Measurements from ENCODE around the gene FAM222A. TPM values are rescaled to one million over a fixed set of nuclear protein-coding genes. Genes with fewer than 3 reads are reported as not detected.

Gene FAM222A
- total and polyA plus RNA-seq, 5 experiments from 2014 or later = 0.16 to 1.6 (median 0.28) TPM

DNA sequence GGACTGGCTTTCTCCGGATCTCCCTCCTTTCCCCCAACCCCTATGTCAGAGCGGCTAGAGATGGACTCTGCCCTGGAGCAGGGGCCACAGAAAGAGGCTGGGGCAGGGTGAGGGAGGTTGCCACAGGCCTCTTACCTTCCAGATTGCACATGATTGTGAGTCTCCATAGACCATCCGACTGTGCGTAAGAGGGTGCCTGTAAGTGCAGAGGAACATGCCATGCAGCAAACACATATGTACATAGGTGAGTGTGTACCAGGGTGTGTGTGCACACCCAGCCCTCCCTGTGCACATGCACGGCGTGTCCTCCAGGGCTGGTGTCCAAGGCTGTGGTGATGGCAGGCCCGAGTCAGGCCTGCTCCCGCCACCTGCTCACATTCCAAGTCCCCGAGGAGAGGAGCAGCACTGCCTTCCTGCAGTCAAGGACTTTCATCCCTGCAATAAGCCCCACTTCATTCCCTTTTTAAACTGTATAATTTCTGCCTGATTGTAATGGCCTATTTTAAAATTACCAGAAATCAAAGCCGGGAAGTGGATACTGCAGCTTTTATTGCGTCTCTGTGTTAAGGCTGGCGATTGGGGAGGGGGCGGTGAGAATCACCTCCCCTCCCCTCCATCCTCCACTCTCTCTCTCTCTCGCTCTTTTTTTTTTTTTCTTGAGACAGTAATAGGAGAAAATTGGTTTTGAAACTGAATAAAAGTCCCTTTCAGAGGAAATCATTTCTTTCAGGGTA is 28.5 kb downstream of the FAM222A start:
- H3K4me1 Mint-ChIP-seq = no peaks in the 10 kb centered on the region
- peak in 1 of 10 donors; percentile 44 for DNase-seq
- H3K27me3 Mint-ChIP-seq = peaks cover 0 to 10% (median 0%) of the 10 kb centered on the region in 5 donors
- no peak overlapping the region for H3K4me3 Mint-ChIP-seq
- no peak for ATAC-seq
- H3K27ac Mint-ChIP-seq = no peak overlapping the region
- POLR2A ChIA-PET = interaction anchor here (0.7 kb wide), 1 partner anchor 10 kb away, joined by 6 read pairs; no protein-coding TSS in a partner anchor
- no peaks in the 10 kb centered on the region for H3K9me3 Mint-ChIP-seq
- H3K36me3 Mint-ChIP-seq = no peaks in the 10 kb centered on the region

DNA sequence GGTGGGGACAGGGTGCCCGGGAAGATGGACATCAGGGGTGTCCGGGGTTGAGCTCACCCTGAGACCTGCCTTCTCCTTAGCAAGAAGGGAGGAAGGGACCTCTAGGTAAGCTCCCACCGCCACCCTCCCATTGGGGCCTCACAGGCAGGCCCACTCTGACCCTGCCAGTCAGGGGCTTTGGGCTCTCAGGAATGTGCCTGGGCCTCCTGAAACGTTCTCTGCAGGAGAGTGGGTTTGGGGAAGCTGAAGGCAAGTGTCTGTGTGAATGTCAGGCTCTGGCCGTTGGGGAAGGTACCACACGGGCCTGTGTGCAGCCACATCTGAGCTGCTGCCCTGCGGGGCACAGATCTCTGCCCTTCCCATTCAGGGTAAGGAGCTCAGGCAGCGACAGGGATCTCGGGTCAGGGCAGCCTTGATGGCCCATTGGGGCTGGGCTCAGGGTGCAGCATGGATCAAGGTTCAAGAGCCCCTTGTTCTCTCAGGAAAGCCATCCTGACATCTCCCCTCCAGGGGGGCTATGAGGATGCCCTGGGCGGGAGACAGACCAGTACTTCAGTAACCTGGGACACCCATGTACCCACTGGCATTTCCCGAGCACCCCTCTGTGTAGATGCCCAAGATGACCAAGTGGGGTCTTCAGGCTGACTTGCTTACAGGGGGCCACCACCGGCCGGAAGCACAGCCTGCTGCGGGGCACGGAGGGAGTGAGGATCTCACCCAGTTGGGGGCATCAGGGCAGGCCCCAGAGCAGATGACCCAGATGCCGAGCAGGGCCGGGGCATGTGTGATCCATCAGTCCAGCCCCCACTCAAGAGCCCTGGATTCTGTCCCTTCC is 29.7 kb downstream of the FAM222A start:
- Mint-ChIP-seq H3K9me3 (no peaks in the 10 kb centered on the region), H3K4me3 (no peak overlapping the region)
- POLR2A ChIA-PET = interaction anchor here (0.7 kb wide), 1 partner anchor 12 kb away, joined by 6 read pairs; no protein-coding TSS in a partner anchor

DNA sequence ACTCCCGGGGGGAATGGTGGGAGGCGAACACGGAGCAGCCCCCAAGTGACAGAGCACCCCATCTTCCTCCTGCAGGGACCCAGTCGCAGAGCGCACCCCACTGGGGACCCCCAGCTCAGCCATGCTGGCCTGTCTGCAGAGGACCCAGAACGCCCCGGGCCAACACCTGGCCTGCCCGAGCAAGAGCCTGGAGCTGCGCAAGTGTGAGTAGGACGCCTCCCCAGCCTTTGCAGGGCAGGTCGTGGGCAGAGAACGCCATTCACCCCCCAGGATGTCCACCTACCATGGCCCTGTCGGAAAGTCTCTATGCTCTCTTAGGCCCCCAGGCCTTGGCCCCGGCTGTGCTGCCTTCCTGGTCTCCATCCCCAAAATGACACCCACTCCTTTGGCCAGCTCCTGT is 30.4 kb downstream of the FAM222A start:
- H3K4me1 Mint-ChIP-seq = no peaks in the 10 kb centered on the region
- POLR2A ChIA-PET = no interaction called here
- H3K4me3 Mint-ChIP-seq = no peak overlapping the region
- no peaks in the 10 kb centered on the region for H3K36me3 Mint-ChIP-seq
- ATAC-seq = no peak
- DNase-seq = no peak
- no peaks in the 10 kb centered on the region for H3K9me3 Mint-ChIP-seq
- H3K27me3 Mint-ChIP-seq = peaks cover 0 to 10% (median 0%) of the 10 kb centered on the region in 5 donors
- no peak overlapping the region for H3K27ac Mint-ChIP-seq

More for the DNA sequence above, 29.7 kb downstream of the FAM222A start:
- no peaks in the 10 kb centered on the region for H3K4me1 Mint-ChIP-seq
- no peak for DNase-seq
- peaks cover 0 to 10% (median 0%) of the 10 kb centered on the region in 5 donors for H3K27me3 Mint-ChIP-seq
- H3K27ac Mint-ChIP-seq = no peak overlapping the region
- ATAC-seq = no peak
- no peaks in the 10 kb centered on the region for H3K36me3 Mint-ChIP-seq

DNA sequence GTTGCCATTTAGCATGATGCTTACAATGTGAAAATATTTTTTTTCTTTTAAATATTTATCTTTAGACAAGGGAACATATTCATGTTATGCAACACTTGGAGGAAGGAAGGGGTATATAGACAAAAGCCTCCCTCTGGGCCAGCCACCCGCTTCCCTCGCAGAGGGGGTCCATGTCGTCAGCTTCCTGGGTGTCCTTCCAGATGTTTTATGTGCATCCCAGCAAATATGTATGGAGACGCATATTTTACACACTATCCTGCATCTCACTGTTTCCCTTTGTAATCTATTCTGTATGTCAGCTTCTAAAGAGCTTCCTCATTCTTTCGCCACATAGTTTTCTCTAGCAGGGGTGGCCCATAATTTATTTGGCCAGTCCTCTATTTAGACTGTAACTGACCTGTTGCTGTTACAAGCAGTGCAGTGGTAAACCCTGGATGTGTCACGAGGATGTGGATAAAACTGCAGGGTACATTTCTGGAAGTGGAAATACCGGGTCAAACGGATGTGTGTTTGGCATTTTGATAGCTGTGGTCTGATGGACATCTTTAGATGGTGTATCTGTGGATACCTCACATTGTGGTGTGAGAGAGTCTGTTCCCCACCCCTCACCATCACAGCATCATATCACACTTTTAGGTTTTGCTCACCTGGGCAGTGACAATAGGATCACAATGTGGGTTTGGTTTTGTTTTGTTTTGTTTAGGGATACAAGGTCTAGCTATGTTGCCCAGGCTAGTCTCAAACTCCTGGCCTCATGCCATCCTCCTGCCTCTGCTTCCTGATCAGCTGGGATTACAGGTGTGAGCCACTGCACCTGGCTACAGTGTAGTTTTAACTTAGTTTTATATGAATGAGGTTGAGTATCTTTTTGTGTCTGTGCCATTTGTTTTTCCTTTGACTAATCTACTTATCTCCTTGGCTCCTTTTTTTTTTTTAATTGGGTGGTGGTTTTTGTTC is 31.6 kb downstream of the FAM222A start:
- Mint-ChIP-seq H3K4me3 (no peak overlapping the region), H3K27ac (peak overlapping the region in 2 of 10 donors; percentile 19 to 29), H3K27me3 (peaks cover 0 to 9% (median 0%) of the 10 kb centered on the region in 5 donors), H3K36me3 (no peaks in the 10 kb centered on the region), H3K9me3 (no peaks in the 10 kb centered on the region), H3K4me1 (no peaks in the 10 kb centered on the region)
- no peak for ATAC-seq
- POLR2A ChIA-PET = no interaction called here
- DNase-seq = no peak

DNA sequence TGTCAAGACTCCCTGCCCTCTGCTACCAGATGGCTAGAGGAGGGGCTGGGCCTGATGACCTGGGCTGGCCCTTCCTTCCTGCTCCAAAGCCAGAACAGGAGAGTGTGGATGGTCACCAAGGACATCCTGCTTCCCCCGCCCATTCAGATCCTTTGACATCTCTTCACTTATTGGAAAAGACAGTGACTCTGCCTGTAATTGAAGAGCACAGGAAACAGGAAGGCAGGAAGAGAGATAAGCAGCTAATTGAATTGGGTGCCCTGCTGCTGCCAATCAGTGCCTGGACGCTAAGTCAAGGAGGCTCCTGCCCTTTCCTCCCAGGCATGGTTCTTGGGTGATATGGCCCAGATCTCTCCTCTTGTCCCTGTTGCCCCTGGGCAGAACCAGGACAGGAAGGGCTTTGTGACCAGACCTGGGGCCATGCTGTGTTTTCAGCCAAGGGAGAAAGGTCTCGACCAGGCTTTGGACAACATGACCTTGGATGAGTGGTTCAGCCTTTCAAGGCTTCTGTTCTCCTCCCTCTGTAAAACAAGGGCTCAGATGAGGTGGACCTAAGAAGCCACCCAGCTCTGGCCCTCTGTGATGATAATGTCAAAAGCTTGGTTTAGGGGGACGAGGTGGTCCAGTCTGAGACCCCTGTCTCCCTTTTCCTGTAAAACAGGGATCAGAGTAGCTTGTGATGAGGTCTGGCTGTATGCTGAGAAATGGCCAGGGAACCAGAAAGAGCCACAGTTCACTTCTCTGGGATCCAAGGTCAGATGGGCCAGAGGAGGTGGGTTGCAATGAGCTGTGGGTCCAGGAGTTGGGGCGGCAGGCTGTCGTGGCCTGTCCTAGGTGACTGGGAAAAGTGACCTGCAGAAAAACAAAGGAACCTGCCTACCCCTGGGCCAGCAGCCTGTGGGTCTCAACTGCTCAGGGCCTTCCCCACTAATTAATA is 38.8 kb downstream of the FAM222A start:
- H3K27me3 Mint-ChIP-seq = peaks cover 0 to 8% (median 5%) of the 10 kb centered on the region in 5 donors
- H3K4me1 Mint-ChIP-seq = no peaks in the 10 kb centered on the region
- H3K4me3 Mint-ChIP-seq = no peak overlapping the region
- peaks cover 6 to 22% (median 17%) of the 10 kb centered on the region in 9 donors for H3K9me3 Mint-ChIP-seq
- POLR2A ChIA-PET = no interaction called here
- DNase-seq (peak in 1 of 10 donors; percentile 53), ATAC-seq (no peak)
- peaks cover 4 to 24% (median 19%) of the 10 kb centered on the region in 3 donors for H3K36me3 Mint-ChIP-seq
- no peak overlapping the region for H3K27ac Mint-ChIP-seq

DNA sequence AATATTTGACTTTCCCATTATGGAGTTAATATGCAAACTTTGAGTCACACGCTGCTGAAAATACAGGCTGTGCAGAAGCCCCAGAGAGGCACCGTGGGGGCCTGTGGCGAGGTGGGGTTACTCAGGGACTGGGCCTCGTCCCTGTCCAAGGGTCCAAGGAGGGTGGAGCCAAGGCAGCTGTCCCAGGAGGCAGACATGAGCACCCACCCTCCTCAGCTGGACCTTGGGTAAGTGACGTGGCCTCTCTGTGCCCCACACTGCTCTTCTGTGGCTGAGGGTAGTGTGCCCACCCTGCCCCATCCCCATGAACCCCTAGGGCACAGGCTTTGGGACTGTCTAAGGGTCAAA is 39.4 kb downstream of the FAM222A start:
- Mint-ChIP-seq H3K4me3 (no peak overlapping the region), H3K9me3 (peaks cover 6 to 28% (median 19%) of the 10 kb centered on the region in 9 donors), H3K36me3 (peaks cover 4 to 25% (median 24%) of the 10 kb centered on the region in 3 donors), H3K4me1 (no peaks in the 10 kb centered on the region), H3K27me3 (peaks cover 0 to 13% (median 5%) of the 10 kb centered on the region in 5 donors), H3K27ac (no peak overlapping the region)
- DNase-seq (peak in 1 of 10 donors; percentile 50), ATAC-seq (no peak)
- POLR2A ChIA-PET = no interaction called here

DNA sequence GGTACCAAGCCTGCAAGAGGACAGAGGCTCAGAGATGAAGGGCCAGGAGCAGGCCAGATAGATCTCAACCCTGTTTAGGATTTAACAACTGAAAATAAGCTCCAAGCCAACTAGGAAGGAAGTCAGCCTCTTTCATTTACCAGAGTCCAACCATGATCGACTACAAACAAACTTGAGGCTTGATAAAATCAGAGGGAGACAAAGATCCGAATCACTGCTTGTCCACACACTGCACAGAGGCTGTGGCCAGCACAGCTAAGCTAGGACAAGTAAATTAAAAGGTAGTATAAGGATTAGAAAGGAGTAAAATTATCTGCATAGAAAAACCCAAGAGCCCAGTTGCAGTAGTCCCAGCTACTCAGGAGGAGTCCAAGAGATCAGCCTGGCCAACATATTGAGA is 40.3 kb downstream of the FAM222A start:
- Mint-ChIP-seq H3K27ac (peak overlapping the region in 1 of 10 donors; percentile 38), H3K36me3 (peaks cover 4 to 25% (median 24%) of the 10 kb centered on the region in 3 donors), H3K9me3 (peaks cover 6 to 28% (median 19%) of the 10 kb centered on the region in 9 donors), H3K27me3 (peaks cover 0 to 13% (median 5%) of the 10 kb centered on the region in 5 donors), H3K4me3 (no peak overlapping the region), H3K4me1 (no peaks in the 10 kb centered on the region)
- POLR2A ChIA-PET = no interaction called here
- DNase-seq (no peak), ATAC-seq (no peak)

DNA sequence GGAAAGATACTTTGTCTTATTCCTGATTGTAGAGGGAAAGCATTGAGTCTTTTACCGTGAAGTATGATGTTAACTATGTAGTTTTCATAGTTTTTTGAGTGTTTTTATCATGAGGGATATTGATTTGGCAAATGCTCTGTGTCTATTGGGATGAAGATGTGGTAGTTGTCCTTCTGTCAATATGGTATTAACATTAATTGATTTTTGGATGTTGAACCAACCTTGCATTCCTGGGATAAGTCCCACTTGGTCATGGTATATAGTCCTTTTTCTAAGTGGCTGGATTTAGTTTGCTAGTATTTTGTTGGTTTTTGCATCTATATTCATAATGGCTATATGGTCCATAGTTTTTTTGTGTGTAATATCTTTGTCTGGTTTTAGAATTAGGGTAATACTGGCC is 42.8 kb downstream of the FAM222A start:
- Mint-ChIP-seq H3K27ac (no peak overlapping the region), H3K4me3 (no peak overlapping the region), H3K9me3 (peaks cover 6 to 31% (median 19%) of the 10 kb centered on the region in 9 donors), H3K4me1 (peaks cover 0 to 3% (median 1%) of the 10 kb centered on the region in 4 donors), H3K36me3 (peaks cover 4 to 25% (median 22%) of the 10 kb centered on the region in 3 donors), H3K27me3 (peaks cover 0 to 13% (median 5%) of the 10 kb centered on the region in 5 donors)
- DNase-seq (no peak), ATAC-seq (no peak)
- POLR2A ChIA-PET = no interaction called here

DNA sequence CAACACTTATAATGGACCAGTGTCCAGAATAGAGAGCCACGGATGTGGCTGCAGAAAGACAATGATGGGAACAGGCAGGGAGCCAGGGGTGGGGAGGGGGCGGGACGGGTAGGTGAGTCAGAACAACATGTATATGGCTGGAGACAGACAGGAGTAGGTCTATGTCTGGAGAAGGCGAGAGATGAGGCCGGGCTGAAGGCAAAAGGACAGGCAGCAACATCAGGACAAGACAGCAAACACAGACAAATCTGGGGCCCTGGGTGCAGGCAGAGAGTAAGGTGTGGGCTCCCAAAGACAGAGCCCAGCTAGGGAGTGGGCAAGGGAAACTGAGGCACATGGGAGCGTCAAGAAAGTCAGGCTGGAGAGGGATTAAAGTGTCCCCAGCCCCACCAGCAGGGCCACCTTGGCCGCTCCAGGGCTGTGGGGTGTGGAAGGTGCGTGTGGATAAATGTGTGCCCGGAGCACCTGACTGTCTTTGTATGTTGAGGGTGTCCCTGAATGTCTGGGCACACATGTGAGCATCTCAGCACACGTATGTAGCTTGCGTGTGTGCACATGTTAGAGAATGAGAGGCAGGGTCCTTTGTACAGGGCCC is 44.1 kb downstream of the FAM222A start:
- peaks cover 6 to 33% (median 19%) of the 10 kb centered on the region in 9 donors for H3K9me3 Mint-ChIP-seq
- ATAC-seq (no peak), DNase-seq (no peak)
- POLR2A ChIA-PET = no interaction called here
- no peak overlapping the region for H3K27ac Mint-ChIP-seq
- peaks cover 0 to 13% (median 5%) of the 10 kb centered on the region in 5 donors for H3K27me3 Mint-ChIP-seq
- peak overlapping the region in 1 of 10 donors; percentile 17 for H3K4me3 Mint-ChIP-seq
- peaks cover 4 to 25% (median 22%) of the 10 kb centered on the region in 3 donors for H3K36me3 Mint-ChIP-seq
- H3K4me1 Mint-ChIP-seq = peaks cover 0 to 3% (median 1%) of the 10 kb centered on the region in 4 donors

DNA sequence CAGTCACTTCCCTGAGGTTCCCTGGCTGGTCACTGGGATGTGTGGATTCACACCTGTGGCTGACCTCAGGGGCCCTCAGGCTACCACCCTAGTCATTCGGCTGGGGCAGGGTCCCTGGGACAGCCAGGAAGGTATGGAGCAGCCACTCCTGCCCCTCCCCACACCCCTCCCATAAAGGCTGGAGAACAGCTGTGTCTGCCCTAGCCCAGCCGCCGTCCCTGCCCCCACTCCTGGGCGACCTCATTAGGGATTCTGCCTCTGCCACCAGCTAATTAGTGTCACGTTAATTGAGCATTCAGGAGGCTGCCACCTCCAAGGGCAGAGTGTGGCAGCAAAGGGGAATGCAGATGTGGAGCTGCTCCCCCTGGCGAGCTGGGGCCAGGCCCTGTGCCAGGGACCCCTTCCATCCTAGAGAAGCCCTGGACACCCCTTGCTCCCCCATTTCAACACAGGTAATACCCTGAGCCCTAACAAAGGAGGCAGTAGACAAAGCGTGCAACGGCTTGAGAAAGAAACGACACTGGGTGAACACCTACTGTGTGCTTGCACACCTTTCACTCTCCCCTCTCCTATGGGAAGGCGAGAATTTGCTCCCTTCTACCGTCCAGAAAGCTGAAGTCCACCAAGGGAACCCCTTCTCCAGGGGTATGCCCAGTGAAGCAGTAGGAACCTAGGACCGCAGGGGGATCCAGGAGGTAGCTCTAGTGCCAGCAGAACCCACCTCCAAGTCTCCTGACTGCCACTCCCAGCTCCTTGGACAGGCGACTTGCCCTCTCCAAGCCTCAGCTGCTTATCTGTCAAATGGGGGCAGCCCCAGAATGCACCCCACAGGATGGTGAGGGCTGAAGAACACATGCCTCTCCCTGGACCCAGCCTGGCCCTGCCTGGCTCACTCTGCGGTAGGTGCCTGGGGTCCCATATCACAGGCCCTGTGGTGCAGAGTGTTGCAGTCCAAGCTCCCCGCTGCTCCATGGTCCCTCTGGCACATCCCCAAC is 45.1 kb downstream of the FAM222A start:
- Mint-ChIP-seq H3K4me3 (no peak overlapping the region), H3K9me3 (peaks cover 6 to 31% (median 19%) of the 10 kb centered on the region in 9 donors), H3K27ac (peak overlapping the region in 1 of 10 donors; percentile 38), H3K27me3 (peaks cover 0 to 13% (median 5%) of the 10 kb centered on the region in 5 donors), H3K36me3 (peaks cover 4 to 25% (median 22%) of the 10 kb centered on the region in 3 donors), H3K4me1 (peaks cover 0 to 3% (median 1%) of the 10 kb centered on the region in 4 donors)
- DNase-seq (peak in 1 of 10 donors; percentile 47), ATAC-seq (no peak)
- POLR2A ChIA-PET = no interaction called here

Measured in naive thymus-derived CD8-positive, alpha-beta T cell (primary cell).